IPS-18a (cell line): ENCODE measurements around the gene MBL2.

Experiments used
- H3K27ac ChIP-seq: one replicate; pipeline ENCODE4 v1.5.1; 2013; ENCODE audit warnings: low read length
- H3K27me3 ChIP-seq: one replicate; pipeline ENCODE4 v1.6.1; 2013; ENCODE audit warnings: mild to moderate bottlenecking, low read length; ENCODE audit not compliant: control insufficient read depth, insufficient read depth
- H3K36me3 ChIP-seq: one replicate; pipeline ENCODE4 v1.6.1; 2013; ENCODE audit warnings: low read depth, low read length; ENCODE audit not compliant: control insufficient read depth
- H3K4me1 ChIP-seq: one replicate; pipeline ENCODE4 v1.6.1; 2013; ENCODE audit warnings: low read depth, low read length; ENCODE audit not compliant: control insufficient read depth
- H3K4me3 ChIP-seq: one replicate; pipeline ENCODE4 v1.5.1; 2013; ENCODE audit warnings: low read length
- H3K9ac ChIP-seq: one replicate; pipeline ENCODE4 v1.6.1; 2013; ENCODE audit warnings: mild to moderate bottlenecking, low read length, moderate library complexity
- H3K9me3 ChIP-seq: one replicate; pipeline ENCODE4 v1.6.1; 2013; ENCODE audit warnings: low read depth, low read length; ENCODE audit not compliant: control insufficient read depth

The MBL2 gene

GRCh38 chr10:52729271-52730104, 43.1 kb downstream of the MBL2 start:
- Histone ChIP-seq H3K4me1 (no peaks in the 10 kb centered on the region), H3K27me3 (no peaks in the 10 kb centered on the region), H3K4me3 (no peak overlapping the region), H3K36me3 (no peaks in the 10 kb centered on the region), H3K9ac (no peak overlapping the region), H3K27ac (no peak overlapping the region), H3K9me3 (no peaks in the 10 kb centered on the region)

- Histone ChIP-seq H3K9ac (no peak overlapping the region), H3K36me3 (no peaks in the 10 kb centered on the region), H3K27ac (no peak overlapping the region), H3K27me3 (no peaks in the 10 kb centered on the region), H3K4me3 (no peak overlapping the region), H3K4me1 (no peaks in the 10 kb centered on the region), H3K9me3 (no peaks in the 10 kb centered on the region)
These were observed 52.6 kb downstream of the MBL2 start for GRCh38 chr10:52720018-52720417.
